ENCODE results near the gene CRYBB2. TPM values are rescaled to one million over a fixed set of nuclear protein-coding genes. Genes with fewer than 3 reads are reported as not detected.

CRYBB2 gene
- polyA plus RNA-seq, 1 of the 3 experiments (the other 2 are of a cell fraction): 0.69 TPM

DNA sequence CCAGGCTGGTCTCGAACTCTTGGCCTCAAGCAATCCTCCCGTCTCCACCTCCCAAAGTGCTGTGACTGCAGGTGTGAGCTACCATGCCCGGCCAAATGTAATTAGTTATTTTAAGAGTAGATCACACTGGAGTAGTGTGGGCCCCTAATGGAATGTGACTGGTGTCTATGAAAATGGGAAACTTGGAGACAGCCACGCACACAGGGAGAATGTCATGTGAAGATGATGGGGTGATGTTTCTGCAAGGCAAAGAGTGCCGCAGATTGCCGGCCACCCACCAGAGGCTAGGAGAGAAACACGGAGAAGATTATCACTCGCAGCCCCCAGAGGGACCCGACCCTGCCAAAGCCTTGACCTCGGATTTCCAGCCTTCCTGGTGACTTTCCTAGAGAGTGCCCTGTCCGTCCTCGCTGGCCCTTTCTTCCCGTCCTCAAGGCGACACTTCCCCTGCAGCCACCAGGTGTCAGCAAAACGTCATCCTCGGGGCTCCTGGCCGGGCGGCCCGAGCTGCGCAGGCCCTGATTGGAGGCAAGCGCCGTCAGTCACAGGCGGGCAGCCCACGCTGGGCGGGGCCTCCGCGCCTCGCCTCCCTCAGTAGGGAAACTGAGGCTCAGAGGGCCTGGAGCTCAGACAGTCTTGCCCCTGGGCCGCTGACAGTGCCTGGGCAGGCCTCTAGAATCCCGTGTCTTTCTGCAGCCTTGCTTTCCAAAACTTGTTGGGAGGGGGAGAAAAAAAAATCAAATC is 16.3 kb downstream of the CRYBB2 start:
- POLR2A ChIA-PET: no interaction called here
- DNase-seq: peak; percentile 100
- no peaks in the 10 kb centered on the region for H3K9me3 ChIP-seq
- H3K27ac ChIP-seq (ENCODE audit: low read depth in 2 of 2, low read length in 1 of 2): no peak overlapping the region
- H3K9me2 ChIP-seq: no peaks in the 10 kb centered on the region
- no peaks in the 10 kb centered on the region for H3K27me3 ChIP-seq (ENCODE audit: insufficient read depth)
- no peaks in the 10 kb centered on the region for H3K36me3 ChIP-seq (replicated peaks in 1 of 2; ENCODE audit: control insufficient read depth in 1 of 2, insufficient read depth in 2 of 2, low read length in 1 of 2)
- peak overlapping the region; percentile 39 for H3K4me2 ChIP-seq
- peaks cover 0 to 4% of the 10 kb centered on the region in 2 experiments; a peak in 1 of 4 replicates for H3K4me1 ChIP-seq (ENCODE audit: control insufficient read depth in 1 of 2, insufficient read depth in 2 of 2, low read depth in 1 of 2, low read length in 1 of 2)
- H3K4me3 ChIP-seq (ENCODE audit: low read depth in 2 of 2, low read length in 1 of 2): peak overlapping the region in 1 of 2 experiments; percentile 38; a peak in 3 of 4 replicates
- TF ChIP-seq GATA2 (CRISPR knock-in tag; IDR thresholded peaks at IDR 0.05) (no peak), RAD21 (IDR thresholded peaks at IDR 0.05; ENCODE audit: low read length) (peak; percentile 96), CTCF (IDR thresholded peaks at IDR 0.05) (peak; percentile 72), GABPA (IDR thresholded peaks at IDR 0.05; ENCODE audit: low read depth) (no peak), IRF3 (IDR thresholded peaks at IDR 0.05; ENCODE audit: low read depth, low read length) (peak; percentile 71), CHD2 (IDR thresholded peaks at IDR 0.05; ENCODE audit: low read length, partially characterized antibody) (peak; percentile 53), FOSL2 (IDR thresholded peaks at IDR 0.05; ENCODE audit: borderline replicate concordance, low read depth) (no peak), SMC3 (IDR thresholded peaks at IDR 0.05; ENCODE audit: low read depth, low read length) (peak; percentile 96), RCOR1 (IDR thresholded peaks at IDR 0.05; ENCODE audit: low read length) (no peak), PBX3 (IDR thresholded peaks at IDR 0.05) (peak; percentile 100), MEF2A (IDR thresholded peaks at IDR 0.05; ENCODE audit: borderline replicate concordance, low read depth) (no peak), NRF1 (IDR thresholded peaks at IDR 0.05; ENCODE audit: low read depth, low read length) (peak; percentile 43)
- TF ChIP-seq, protein P1, sequence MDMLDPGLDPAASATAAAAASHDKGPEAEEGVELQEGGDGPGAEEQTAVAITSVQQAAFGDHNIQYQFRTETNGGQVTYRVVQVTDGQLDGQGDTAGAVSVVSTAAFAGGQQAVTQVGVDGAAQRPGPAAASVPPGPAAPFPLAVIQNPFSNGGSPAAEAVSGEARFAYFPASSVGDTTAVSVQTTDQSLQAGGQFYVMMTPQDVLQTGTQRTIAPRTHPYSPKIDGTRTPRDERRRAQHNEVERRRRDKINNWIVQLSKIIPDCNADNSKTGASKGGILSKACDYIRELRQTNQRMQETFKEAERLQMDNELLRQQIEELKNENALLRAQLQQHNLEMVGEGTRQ (IDR thresholded peaks at IDR 0.05; ENCODE audit: borderline replicate concordance, low read depth, low read length): no peak
- CTCF ChIA-PET: interaction anchor here (0.6 to 3.9 kb wide), 33 partner anchors 10 to 1099 kb away, joined by 3 to 52 read pairs (median 3); partner anchors contain the start of gene CRYBB3
- H3K79me2 ChIP-seq (ENCODE audit: insufficient read depth): no peaks in the 10 kb centered on the region
- H3F3A ChIP-seq (replicated peaks; ENCODE audit: insufficient read depth): no peaks in the 10 kb centered on the region
- no peak overlapping the region for H3K9ac ChIP-seq
- no peaks in the 10 kb centered on the region for H4K20me1 ChIP-seq (ENCODE audit: insufficient read depth)
- peak overlapping the region; percentile 77; the same call in 1 of the 2 replicates for H2AFZ ChIP-seq (ENCODE audit: low read depth)
- WGBS (ENCODE audit: low lambda C conversion rate): 19% methylated on average over 10 of the region's 30 CpGs

Measured in SK-N-SH (cell line).